Measurements from ENCODE around the gene KIAA1217. TPM values are rescaled to one million over a fixed set of nuclear protein-coding genes. Genes with fewer than 3 reads are reported as not detected.

KIAA1217 gene
- total and polyA plus RNA-seq, 12 donors: 10.8 to 73.7 (median 40.8) TPM

DNA sequence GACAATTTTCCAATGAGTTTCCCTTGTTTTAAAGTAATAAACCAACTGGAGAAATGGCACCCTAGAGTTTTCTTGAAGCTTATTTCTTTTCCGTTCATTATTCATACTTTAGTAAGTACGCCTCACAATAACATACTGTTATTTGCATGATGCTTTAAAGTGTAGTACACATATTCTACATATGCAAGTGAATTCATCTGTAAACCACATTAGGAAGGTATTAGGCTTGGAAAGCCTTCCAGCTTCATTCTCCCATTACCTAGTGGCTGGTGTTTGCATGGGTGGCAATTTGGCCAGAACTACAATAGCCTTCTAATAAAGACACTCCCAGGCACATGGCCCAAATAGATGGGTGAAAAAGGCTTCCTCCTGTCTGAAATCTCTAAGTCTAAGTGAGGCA is 45.5 kb upstream of the KIAA1217 start:
- H3K4me1 ChIP-seq (replicated peaks in 1 of 2): no peaks in the 10 kb centered on the region
- intact Hi-C loops (cut with DNase I): no loop called here
- H3K36me3 ChIP-seq (replicated peaks in 1 of 2): no peaks in the 10 kb centered on the region
- DNase-seq: no peak
- no peaks in the 10 kb centered on the region for H3K27me3 ChIP-seq
- WGBS, 4 donors: 76 to 90% (median 86%) methylated on average over 2 of the region's 2 CpGs
- TF ChIP-seq, protein P1, sequence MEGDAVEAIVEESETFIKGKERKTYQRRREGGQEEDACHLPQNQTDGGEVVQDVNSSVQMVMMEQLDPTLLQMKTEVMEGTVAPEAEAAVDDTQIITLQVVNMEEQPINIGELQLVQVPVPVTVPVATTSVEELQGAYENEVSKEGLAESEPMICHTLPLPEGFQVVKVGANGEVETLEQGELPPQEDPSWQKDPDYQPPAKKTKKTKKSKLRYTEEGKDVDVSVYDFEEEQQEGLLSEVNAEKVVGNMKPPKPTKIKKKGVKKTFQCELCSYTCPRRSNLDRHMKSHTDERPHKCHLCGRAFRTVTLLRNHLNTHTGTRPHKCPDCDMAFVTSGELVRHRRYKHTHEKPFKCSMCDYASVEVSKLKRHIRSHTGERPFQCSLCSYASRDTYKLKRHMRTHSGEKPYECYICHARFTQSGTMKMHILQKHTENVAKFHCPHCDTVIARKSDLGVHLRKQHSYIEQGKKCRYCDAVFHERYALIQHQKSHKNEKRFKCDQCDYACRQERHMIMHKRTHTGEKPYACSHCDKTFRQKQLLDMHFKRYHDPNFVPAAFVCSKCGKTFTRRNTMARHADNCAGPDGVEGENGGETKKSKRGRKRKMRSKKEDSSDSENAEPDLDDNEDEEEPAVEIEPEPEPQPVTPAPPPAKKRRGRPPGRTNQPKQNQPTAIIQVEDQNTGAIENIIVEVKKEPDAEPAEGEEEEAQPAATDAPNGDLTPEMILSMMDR (IDR thresholded peaks at IDR 0.05): no peak
- TF ChIP-seq POLR2A (IDR thresholded peaks at IDR 0.05): no peak
- no peak overlapping the region for H3K27ac ChIP-seq
- H3K9me3 ChIP-seq (replicated peaks in 1 of 3): no peaks in the 10 kb centered on the region
- H3K4me3 ChIP-seq: no peak overlapping the region

DNA sequence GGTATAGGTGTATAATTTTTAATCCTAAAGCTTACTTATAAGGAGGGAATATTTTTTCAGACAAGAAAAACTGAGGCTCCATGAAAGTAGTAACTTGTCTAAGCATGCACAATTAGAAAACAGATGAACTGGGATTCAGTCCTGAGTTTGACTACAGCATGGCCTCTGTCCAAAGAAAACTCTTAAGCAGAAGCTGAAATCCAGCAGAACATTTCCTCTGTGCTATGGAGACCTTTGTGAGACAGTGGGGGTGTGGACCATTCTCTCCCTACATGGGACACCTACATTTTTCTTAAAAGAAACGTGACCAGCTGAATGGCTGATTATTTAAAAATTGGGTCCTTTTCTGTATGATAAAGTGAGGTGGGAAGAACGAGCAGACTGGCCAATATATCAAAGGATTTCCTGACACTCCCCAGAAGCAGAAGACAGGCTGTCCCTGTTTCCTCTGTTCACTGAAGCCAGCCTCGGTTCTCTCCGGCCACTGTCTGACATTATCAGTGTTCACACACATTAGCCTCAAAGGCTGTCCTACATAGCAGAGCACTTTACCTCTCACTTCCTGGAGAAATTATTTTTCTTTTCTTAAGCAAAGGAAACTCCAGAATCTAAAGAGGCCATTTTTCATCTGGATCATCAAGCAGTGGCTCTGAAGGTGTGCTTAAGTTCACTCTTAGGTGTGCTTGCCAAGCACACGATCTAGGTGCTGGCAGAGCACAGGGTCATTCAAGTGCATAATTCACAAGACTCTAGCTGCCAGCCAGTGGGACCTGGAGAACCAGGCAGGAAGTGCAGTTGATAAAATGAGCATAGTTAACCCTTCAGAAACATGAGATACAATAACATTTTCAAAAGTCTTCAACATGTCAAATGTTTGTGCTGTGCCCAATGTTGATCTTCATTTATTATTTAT is 40.4 kb upstream of the KIAA1217 start:
- 26 to 37% (median 30%) methylated on average over 5 of the region's 5 CpGs for WGBS, 4 donors
- H3K36me3 ChIP-seq (replicated peaks in 1 of 2): no peaks in the 10 kb centered on the region
- peak in 3 of 7 donors; percentile 7 to 53 (median 21) for DNase-seq
- TF ChIP-seq POLR2A (IDR thresholded peaks at IDR 0.05): no peak
- TF ChIP-seq, protein P1 (IDR thresholded peaks at IDR 0.05): no peak
- peak overlapping the region in 1 of 5 donors; percentile 22 for H3K27ac ChIP-seq
- H3K9me3 ChIP-seq (replicated peaks in 1 of 3): no peaks in the 10 kb centered on the region
- no peaks in the 10 kb centered on the region for H3K27me3 ChIP-seq
- H3K4me3 ChIP-seq: no peak overlapping the region
- intact Hi-C loops (cut with DNase I): no loop called here
- no peaks in the 10 kb centered on the region for H3K4me1 ChIP-seq (replicated peaks in 1 of 2)

- Histone ChIP-seq H3K27ac (no peak overlapping the region), H3K27me3 (no peaks in the 10 kb centered on the region), H3K36me3 (replicated peaks in 1 of 2) (no peaks in the 10 kb centered on the region), H3K4me3 (no peak overlapping the region), H3K9me3 (replicated peaks in 1 of 3) (no peaks in the 10 kb centered on the region), H3K4me1 (replicated peaks in 1 of 2) (no peaks in the 10 kb centered on the region)
- intact Hi-C loops (cut with DNase I): no loop called here
- DNase-seq: no peak
- TF ChIP-seq, protein P1 (IDR thresholded peaks at IDR 0.05): no peak
- no peak for TF ChIP-seq POLR2A (IDR thresholded peaks at IDR 0.05)
- 53 to 72% (median 62%) methylated on average over 5 of the region's 5 CpGs for WGBS, 4 donors
Observed at GRCh38 chr10:24170199-24170598, 38.7 kb upstream of the KIAA1217 start.

DNA sequence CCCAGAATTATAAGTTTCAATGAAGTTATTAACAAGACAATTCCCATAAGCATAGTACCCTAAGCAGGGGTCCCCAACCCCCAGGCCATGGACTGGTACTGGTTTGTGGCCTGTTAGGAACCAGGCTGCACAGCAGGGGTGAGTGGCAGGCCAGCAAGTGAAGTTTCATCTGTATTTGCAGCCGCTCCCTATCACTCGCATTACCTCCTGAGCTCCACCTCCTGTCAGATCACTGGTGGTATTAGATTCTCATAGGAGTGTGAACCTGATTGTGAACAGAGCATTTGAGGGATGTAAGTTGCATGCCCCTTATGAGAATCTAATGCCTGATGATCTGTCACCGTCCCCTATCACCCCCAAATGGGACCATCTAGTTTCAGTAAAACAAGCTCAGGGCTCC is 36.0 kb upstream of the KIAA1217 start:
- WGBS, 4 donors: 94 to 95% (median 94%) methylated on average over 3 of the region's 3 CpGs
- TF ChIP-seq POLR2A (IDR thresholded peaks at IDR 0.05): no peak
- TF ChIP-seq, protein P1 (IDR thresholded peaks at IDR 0.05): no peak
- intact Hi-C loops (cut with DNase I): no loop called here
- no peaks in the 10 kb centered on the region for H3K27me3 ChIP-seq
- no peaks in the 10 kb centered on the region for H3K9me3 ChIP-seq (replicated peaks in 1 of 3)
- DNase-seq: no peak
- no peaks in the 10 kb centered on the region for H3K4me1 ChIP-seq (replicated peaks in 1 of 2)
- no peak overlapping the region for H3K27ac ChIP-seq
- H3K4me3 ChIP-seq: no peak overlapping the region
- H3K36me3 ChIP-seq (replicated peaks in 1 of 2): no peaks in the 10 kb centered on the region

Measured in adrenal gland (tissue), 12 donors.